ENCODE measurements around the gene MYLK. TPM values are rescaled to one million over a fixed set of nuclear protein-coding genes. Genes with fewer than 3 reads are reported as not detected.

MYLK gene
- polyA plus RNA-seq, 3 donors, result 148 to 187 (median 154) TPM

GRCh38 chr3:123684209-123684608 is 199.9 kb downstream of the MYLK start:
- DNase-seq (ENCODE audit: low read depth in 3 of 3, low spot score in 2 of 3), result no peak

GRCh38 chr3:123683505-123684154 is 200.5 kb downstream of the MYLK start:
- no peak for DNase-seq (ENCODE audit: low read depth in 3 of 3, low spot score in 2 of 3)

- no peak for DNase-seq (ENCODE audit: low read depth in 3 of 3, low spot score in 2 of 3)
Measured at GRCh38 chr3:123682781-123683504, 201.2 kb downstream of the MYLK start.

- no peak for DNase-seq (ENCODE audit: low read depth in 3 of 3, low spot score in 2 of 3)
Measured at GRCh38 chr3:123682302-123682701, 201.8 kb downstream of the MYLK start.

- no peak for DNase-seq (ENCODE audit: low read depth in 3 of 3, low spot score in 2 of 3)
Measured at GRCh38 chr3:123679712-123680386, 204.3 kb downstream of the MYLK start.

GRCh38 chr3:123678108-123678511 is 206.0 kb downstream of the MYLK start:
- no peak for DNase-seq (ENCODE audit: low read depth in 3 of 3, low spot score in 2 of 3)

- no peak for DNase-seq (ENCODE audit: low read depth in 3 of 3, low spot score in 2 of 3)
Measured at GRCh38 chr3:123672429-123673146, 211.5 kb downstream of the MYLK start.

GRCh38 chr3:123670743-123671142 is 213.4 kb downstream of the MYLK start:
- no peak for DNase-seq (ENCODE audit: low read depth in 3 of 3, low spot score in 2 of 3)

GRCh38 chr3:123668906-123669305 is 215.2 kb downstream of the MYLK start:
- DNase-seq (ENCODE audit: low read depth in 3 of 3, low spot score in 2 of 3), result no peak

- no peak for DNase-seq (ENCODE audit: low read depth in 3 of 3, low spot score in 2 of 3)
Measured at GRCh38 chr3:123667784-123668183, 216.3 kb downstream of the MYLK start.

GRCh38 chr3:123664753-123665152 is 219.4 kb downstream of the MYLK start:
- no peak for DNase-seq (ENCODE audit: low read depth in 3 of 3, low spot score in 2 of 3)

- no peak for DNase-seq (ENCODE audit: low read depth in 3 of 3, low spot score in 2 of 3)
Measured at GRCh38 chr3:123663977-123664376, 220.2 kb downstream of the MYLK start.

- DNase-seq (ENCODE audit: low read depth in 3 of 3, low spot score in 2 of 3), result no peak
Measured at GRCh38 chr3:123661973-123662372, 222.2 kb downstream of the MYLK start.

GRCh38 chr3:123660900-123661299 is 223.2 kb downstream of the MYLK start:
- DNase-seq (ENCODE audit: low read depth in 3 of 3, low spot score in 2 of 3), result peak in 2 of 3 donors; percentile 76 to 77

GRCh38 chr3:123660141-123660675 is 223.9 kb downstream of the MYLK start:
- no peak for DNase-seq (ENCODE audit: low read depth in 3 of 3, low spot score in 2 of 3)

GRCh38 chr3:123658852-123659206 is 225.3 kb downstream of the MYLK start:
- no peak for DNase-seq (ENCODE audit: low read depth in 3 of 3, low spot score in 2 of 3)

GRCh38 chr3:123658118-123658851 is 225.8 kb downstream of the MYLK start:
- no peak for DNase-seq (ENCODE audit: low read depth in 3 of 3, low spot score in 2 of 3)

- DNase-seq (ENCODE audit: low read depth in 3 of 3, low spot score in 2 of 3), result no peak
Measured at GRCh38 chr3:123657568-123657967, 226.6 kb downstream of the MYLK start.

- DNase-seq (ENCODE audit: low read depth in 3 of 3, low spot score in 2 of 3), result no peak
Measured at GRCh38 chr3:123657111-123657510, 227.0 kb downstream of the MYLK start.

- no peak for DNase-seq (ENCODE audit: low read depth in 3 of 3, low spot score in 2 of 3)
Measured at GRCh38 chr3:123656691-123657090, 227.4 kb downstream of the MYLK start.

All from right renal cortex interstitium (tissue), 3 donors.